Prostate gland (tissue), 2 donors: ENCODE data around the gene PDHX. TPM values are rescaled to one million over a fixed set of nuclear protein-coding genes. Genes with fewer than 3 reads are reported as not detected.

Experiments used
- DNase-seq: peaks from one replicate; pipeline ENCODE4 v3.0.0-alpha.2; 2019; ENCODE audit warnings: low spot score
- H3K27ac ChIP-seq, 2 donors: fragments of 200-600 bp; sonication (generic); 2 replicates each; pipeline ENCODE4 v1.5.1; 2017 to 2019
- H3K27me3 ChIP-seq: fragments of 200-600 bp; sonication (generic); replicated peaks from 2 replicates; pipeline ENCODE4 v1.5.1; 2019; ENCODE audit not compliant: insufficient read depth
- H3K36me3 ChIP-seq, 2 donors: fragments of 200-600 bp; sonication (generic); 1 replicate in 1 of 2; 2 replicates in 1 of 2; pipeline versions ENCODE4 v1.5.1 to v1.8.1; 2017 to 2019
- H3K4me1 ChIP-seq: fragments of 200-600 bp; sonication (generic); replicated peaks from 2 replicates; pipeline ENCODE4 v1.5.1; 2019
- H3K4me3 ChIP-seq, 2 donors: fragments of 200-600 bp; sonication (generic); 2 replicates each; pipeline ENCODE4 v1.5.1; 2017 to 2019
- H3K9me3 ChIP-seq: fragments of 200-600 bp; sonication (generic); 2 replicates; pipeline ENCODE4 v1.5.1; 2017
- CTCF ChIP-seq, 4 experiments: fragments of 200-600 bp in 2 of 4; fragments of 450-650 bp in 2 of 4; sonication (generic) in 2 of 4; IDR thresholded peaks; 1 replicate in 3 of 4; 2 replicates in 1 of 4; pipeline ENCODE4 v1.5.1; 2016 to 2019; ENCODE audit warnings: antibody characterized with exemption in 4 of 4, mild to moderate bottlenecking in 2 of 4, moderate library complexity in 2 of 4
- POLR2A ChIP-seq: fragments of 450-650 bp; IDR thresholded peaks from one replicate; pipeline ENCODE4 v1.6.1; 2016; ENCODE audit warnings: antibody characterized with exemption, mild to moderate bottlenecking
- POLR2AphosphoS5 ChIP-seq: sonication (generic); formaldehyde crosslinking; IDR thresholded peaks from one replicate; pipeline ENCODE4 v1.6.1; 2017; ENCODE audit warnings: antibody characterized with exemption
- WGBS: methylation state at CpG from one replicate; pipeline ENCODE4 v1.1.5; 2018; 5-methylcytosine and 5-hydroxymethylcytosine counted together
- intact Hi-C: fragments of 100-400 bp; cut with DNase I; formaldehyde crosslinking; loops from one replicate; pipeline ENCODE4 v1.14.2; 2022
- total RNA-seq, 2 donors: library from RNA; depleted of rRNA; stranded (reverse); fragments of >200 nt; gene quantifications; one replicate each; pipeline ENCODE4 v1.1.0, GENCODE V29; 2016

The PDHX gene
- total RNA-seq, 2 donors from 2014 or later: 29.1 to 45.2 TPM

GRCh38 chr11:34972366-34972765 is 55.9 kb downstream of the PDHX start:
- Histone ChIP-seq H3K4me1 (no peaks in the 10 kb centered on the region), H3K27me3 (no peaks in the 10 kb centered on the region), H3K4me3 (no peak overlapping the region), H3K36me3 (no peaks in the 10 kb centered on the region), H3K27ac (no peak overlapping the region), H3K9me3 (no peaks in the 10 kb centered on the region)
- no peak for DNase-seq
- TF ChIP-seq CTCF (IDR thresholded peaks at IDR 0.05): no peak
- intact Hi-C loops: no loop called here
- WGBS: 94% methylated on average over 8 of the region's 8 CpGs

- Histone ChIP-seq H3K9me3 (no peaks in the 10 kb centered on the region), H3K36me3 (no peaks in the 10 kb centered on the region), H3K4me1 (no peaks in the 10 kb centered on the region), H3K4me3 (no peak overlapping the region), H3K27me3 (no peaks in the 10 kb centered on the region), H3K27ac (no peak overlapping the region)
- 56% methylated on average over 2 of the region's 2 CpGs for WGBS
- intact Hi-C loops: no loop called here
- no peak for DNase-seq
- TF ChIP-seq POLR2A (no peak), CTCF (IDR thresholded peaks at IDR 0.05) (no peak), POLR2AphosphoS5 (no peak)
Observed at GRCh38 chr11:34972892-34973291, 56.5 kb downstream of the PDHX start.

GRCh38 chr11:34975482-34975881 is 59.1 kb downstream of the PDHX start:
- intact Hi-C loops: no loop called here
- TF ChIP-seq CTCF (IDR thresholded peaks at IDR 0.05): no peak
- TF ChIP-seq POLR2AphosphoS5: no peak
- TF ChIP-seq POLR2A: no peak
- DNase-seq: no peak
- H3K27ac ChIP-seq: no peak overlapping the region
- WGBS: 81% methylated on average over 3 of the region's 3 CpGs
- H3K4me3 ChIP-seq: no peak overlapping the region
- H3K9me3 ChIP-seq: no peaks in the 10 kb centered on the region
- H3K36me3 ChIP-seq: no peaks in the 10 kb centered on the region
- H3K4me1 ChIP-seq: peaks cover 5% of the 10 kb centered on the region
- H3K27me3 ChIP-seq: no peaks in the 10 kb centered on the region

- Histone ChIP-seq H3K27ac (peak overlapping the region in 1 of 2 donors; percentile 33), H3K36me3 (no peaks in the 10 kb centered on the region), H3K4me1 (peaks cover 5% of the 10 kb centered on the region), H3K4me3 (no peak overlapping the region), H3K27me3 (no peaks in the 10 kb centered on the region), H3K9me3 (no peaks in the 10 kb centered on the region)
- DNase-seq: no peak
- intact Hi-C loops: no loop called here
- TF ChIP-seq POLR2A (no peak), CTCF (IDR thresholded peaks at IDR 0.05) (no peak), POLR2AphosphoS5 (no peak)
Observed at GRCh38 chr11:34976496-34977088, 60.2 kb downstream of the PDHX start.

- Histone ChIP-seq H3K4me3 (no peak overlapping the region), H3K27me3 (no peaks in the 10 kb centered on the region), H3K27ac (peak overlapping the region; percentile 33 to 53), H3K4me1 (peaks cover 5% of the 10 kb centered on the region), H3K36me3 (no peaks in the 10 kb centered on the region), H3K9me3 (no peaks in the 10 kb centered on the region)
- DNase-seq: no peak
- 21% methylated on average over 6 of the region's 6 CpGs for WGBS
- TF ChIP-seq POLR2AphosphoS5 (peak; percentile 29), POLR2A (no peak)
- intact Hi-C loops: no loop called here
Observed at GRCh38 chr11:34977089-34977912, 60.9 kb downstream of the PDHX start.
